Fibroblast of peridontal ligament (primary cell): Measurements from ENCODE around the gene ATP2B1.

Experiments
- DNase-seq: peaks from one replicate; pipeline ENCODE4 v3.0.0-alpha.2; 2010; ENCODE audit errors: extremely low read depth

Gene ATP2B1

DNA sequence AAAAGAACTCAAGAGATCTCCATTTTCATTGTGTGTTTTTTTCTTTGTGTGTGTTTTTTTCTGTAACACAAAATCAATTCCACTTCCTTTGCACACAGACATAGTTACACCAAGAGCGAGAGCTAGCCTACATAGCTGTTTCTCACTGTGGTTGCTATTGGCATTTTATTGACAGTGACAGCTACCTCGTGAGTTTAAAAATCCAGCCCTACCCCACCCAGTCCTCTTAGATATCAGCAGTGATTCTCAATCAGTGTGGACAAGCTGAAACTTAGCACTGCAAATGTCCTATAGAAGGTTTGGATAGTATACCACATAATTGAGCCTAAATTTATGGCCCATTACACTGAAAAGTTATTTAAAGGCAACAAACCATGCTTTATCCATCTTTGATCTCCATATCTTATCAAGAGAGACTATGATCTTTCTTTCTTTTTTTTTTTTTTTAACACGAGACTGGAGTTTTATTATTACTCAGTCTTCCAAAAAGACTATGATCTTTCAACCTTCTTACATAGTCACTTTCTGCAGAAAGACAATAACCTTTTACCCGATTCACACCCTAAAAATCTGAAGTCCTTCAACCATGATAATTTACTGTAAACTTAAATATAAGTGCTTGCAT, 46.8 kb downstream of the ATP2B1 start:
- DNase-seq, result no peak

DNA sequence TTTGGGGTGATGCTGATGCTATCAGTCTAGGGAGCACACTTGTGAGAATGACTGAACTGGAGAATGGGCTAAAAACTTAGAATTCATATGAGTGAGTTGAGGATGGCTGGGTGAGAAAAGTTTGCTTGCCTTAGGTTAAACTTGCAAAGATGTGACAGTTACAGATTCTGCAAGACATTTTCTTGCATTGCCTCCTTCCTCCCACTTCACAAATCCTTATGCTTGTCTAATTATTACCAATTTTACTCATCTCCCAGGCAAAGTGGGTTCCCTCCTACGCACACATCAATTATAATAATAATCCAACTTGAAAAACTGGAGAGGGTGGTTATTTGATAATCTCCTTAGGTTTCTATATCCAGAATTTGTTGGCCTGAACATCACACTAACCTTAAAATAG, 50.9 kb downstream of the ATP2B1 start:
- no peak for DNase-seq

DNA sequence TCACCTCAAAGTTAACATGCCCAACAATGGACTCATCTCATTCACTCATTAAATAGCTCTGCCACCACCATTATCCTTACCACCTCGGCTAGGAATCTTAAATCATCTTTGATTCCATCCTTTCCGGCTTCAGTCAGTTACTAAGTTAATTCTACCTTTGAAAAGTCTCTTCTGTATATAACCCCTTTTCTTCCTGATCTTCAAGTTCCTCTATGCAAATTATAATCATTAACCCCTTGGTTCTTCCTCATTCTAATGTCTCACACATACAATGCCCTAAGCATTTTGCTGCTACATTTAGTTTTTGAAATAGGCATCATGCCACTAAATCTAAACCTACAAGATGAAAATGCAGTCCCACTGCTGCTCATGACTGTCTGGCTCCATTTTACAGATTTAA, 51.6 kb downstream of the ATP2B1 start:
- DNase-seq, result no peak

DNA sequence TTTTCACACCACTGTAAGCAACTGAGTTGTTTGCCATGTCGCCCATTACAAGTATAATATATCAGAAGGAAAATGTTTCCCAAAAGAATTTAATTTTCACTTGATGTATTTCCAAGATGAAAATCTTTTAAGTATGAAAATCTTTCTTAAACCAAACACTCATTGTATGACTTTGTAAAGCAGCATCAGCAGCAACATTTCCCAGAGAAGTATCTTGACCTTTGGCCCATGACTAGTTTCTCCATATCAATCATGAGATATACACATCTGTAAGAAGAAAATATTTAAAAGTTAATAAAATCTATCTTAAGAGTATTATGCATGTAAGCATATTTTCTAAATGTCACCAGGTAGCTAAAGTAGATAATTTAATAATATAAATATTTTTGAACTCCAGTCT, 52.8 kb downstream of the ATP2B1 start:
- DNase-seq, result no peak

DNA sequence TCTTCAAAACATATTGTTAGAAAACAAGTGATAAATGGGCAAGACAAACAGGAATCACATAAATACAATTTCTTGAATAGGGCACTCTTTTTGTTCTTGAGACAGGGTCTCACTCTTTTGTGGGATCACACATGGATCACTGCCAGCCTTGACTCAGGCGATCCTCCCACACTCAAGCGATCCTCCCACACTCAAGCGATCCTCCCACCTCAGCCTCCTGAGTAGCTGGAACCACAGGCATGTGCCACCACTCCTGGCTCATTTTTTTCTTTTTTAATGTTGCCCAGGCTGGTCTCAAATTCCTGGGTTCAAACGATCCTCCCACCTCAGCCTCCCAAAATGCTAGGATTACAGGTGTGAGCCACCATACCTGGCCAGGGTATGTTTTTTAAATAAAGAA, 57.4 kb downstream of the ATP2B1 start:
- DNase-seq, result no peak

DNA sequence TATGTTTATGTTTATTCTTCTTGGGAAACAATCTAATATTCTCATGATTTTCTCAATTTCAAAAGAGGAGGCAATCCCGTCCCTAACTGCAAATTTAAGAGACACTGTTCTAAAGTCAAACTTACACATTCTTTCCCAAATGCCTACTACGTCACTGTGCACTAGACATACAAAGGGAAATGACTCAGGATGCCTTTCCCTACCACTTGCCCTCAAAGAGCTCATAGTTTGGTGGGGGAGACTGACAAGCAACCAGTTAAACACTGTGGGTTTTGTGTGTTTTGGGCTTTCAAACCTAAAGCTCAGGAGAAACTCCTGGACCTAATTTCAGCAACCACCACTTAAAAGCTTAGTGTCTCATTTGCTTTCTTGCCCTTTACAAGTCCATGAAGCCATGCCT, 58.4 kb downstream of the ATP2B1 start:
- no peak for DNase-seq

DNA sequence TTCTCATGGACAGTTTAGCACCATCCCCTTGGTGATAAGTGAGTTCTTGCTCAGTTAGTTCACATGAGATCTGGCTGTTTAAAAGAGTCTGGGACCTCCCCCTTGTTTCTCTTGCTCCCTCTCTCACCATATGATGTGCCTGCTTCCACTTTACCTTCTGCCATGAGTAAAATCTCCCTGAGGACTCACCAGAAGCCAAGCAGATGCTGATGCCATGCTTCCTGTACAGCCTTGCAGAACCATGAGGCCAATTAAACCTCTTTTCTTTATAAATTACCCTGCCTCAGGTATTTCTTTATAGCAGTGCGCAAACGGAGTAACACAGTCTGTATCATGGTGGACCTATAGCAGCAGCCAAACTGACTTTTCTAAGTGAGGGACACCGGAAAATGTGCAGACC, 58.8 kb downstream of the ATP2B1 start:
- no peak for DNase-seq

DNA sequence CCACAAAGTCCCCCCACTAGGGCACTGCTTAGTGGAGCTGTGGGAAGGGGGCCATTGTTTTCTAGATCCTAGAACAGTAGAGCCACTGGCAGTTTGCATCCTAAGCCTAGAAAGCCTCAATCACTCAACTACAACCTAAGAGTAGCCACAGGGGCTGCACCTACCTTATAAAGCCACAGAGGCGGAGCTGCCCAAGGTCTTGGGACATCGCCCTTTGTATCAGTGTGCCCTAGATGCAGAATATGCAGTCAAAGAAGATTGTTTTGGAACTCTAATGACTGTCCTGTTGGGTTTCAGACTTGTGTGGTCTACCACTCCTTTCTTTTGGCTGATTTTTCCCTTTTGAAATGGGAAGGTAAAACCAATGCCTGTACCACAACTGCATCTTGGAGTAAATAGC, 59.5 kb downstream of the ATP2B1 start:
- DNase-seq, result no peak

DNA sequence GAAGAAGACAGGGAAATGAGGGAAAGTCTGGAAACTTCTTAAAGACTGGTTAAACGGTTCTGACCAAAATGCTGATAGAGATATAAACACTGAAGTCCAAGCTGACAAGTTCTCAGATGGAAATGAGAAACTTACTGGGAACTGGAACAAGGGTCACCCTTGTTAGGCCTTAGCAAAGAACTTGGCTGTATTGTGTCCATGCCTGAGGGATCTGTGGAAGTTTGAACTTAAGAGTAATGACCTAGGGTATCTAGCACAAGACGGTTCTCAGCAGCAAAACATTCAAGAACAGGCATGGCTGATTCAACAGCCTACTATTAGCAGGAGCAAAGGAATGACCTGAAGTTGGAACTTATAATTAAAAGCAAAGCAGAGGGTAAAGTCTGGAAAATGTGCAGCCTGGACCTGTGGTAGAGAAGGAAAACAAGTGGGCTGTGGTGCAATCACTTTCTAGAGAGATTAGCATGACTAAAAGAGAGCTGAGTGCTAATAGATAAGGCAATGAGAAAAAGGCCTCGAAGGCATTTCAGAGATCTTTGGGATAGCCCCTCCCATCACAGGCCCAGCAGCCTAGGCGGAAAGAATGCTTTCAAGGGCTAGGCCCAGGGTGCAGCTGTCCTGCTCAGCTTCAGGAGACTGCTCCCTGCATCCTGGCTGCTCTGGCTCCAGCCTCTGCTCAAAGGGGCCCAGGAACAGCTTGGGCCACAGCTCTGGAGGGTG, 60.3 kb downstream of the ATP2B1 start:
- DNase-seq, result no peak

DNA sequence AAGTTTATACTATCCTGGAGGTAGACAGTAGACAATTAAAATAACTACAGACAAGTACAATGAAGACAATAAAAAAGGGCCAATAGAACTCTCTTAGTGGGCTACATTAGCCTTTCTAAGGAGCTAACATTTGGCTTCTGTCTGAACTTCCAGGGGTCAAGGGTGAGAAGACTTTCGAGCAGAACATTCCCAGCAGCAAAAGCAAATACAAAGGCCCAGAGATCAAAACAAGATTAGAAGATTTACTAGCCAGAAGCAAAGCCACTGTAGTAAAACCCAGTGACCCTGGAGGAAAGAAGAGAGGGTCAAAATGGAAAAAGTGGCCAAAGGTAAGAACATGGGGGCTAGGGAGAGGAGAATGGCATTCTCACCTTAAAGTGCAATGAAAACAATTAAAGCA, 63.2 kb downstream of the ATP2B1 start:
- no peak for DNase-seq

DNA sequence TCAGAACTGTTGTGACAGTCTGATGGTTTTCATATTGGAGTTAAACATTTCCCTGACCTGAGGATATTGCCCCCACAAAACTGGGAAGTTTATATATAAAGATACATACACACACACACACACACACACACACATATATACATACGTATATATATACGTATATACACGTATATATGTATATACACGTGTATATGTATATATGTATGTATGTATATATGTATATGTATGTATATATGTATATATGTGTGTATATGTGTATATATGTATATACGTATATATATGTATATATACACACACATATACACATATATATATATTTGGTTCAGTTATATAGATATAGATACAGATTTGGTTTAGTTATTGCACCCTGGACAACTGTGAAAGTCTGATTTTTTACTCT, 65.7 kb downstream of the ATP2B1 start:
- DNase-seq, result no peak

DNA sequence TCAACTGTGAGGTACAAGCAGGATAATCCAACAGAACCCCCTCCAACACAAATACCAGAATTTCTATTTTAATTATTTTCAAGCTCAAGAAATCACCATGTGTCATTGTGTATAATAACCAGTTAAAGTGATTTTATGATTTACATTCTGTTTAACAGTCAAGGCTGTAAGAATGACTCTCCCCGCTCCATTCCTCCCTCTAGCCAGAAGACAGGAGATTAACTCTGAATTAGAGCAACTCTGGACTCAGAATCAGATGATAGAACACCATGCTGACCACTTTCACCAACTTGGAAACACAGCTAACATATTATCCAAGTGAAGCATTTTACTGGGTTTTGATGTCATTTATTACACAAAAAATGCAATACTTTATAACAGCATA, 71.9 kb downstream of the ATP2B1 start:
- peak; percentile 19 for DNase-seq

DNA sequence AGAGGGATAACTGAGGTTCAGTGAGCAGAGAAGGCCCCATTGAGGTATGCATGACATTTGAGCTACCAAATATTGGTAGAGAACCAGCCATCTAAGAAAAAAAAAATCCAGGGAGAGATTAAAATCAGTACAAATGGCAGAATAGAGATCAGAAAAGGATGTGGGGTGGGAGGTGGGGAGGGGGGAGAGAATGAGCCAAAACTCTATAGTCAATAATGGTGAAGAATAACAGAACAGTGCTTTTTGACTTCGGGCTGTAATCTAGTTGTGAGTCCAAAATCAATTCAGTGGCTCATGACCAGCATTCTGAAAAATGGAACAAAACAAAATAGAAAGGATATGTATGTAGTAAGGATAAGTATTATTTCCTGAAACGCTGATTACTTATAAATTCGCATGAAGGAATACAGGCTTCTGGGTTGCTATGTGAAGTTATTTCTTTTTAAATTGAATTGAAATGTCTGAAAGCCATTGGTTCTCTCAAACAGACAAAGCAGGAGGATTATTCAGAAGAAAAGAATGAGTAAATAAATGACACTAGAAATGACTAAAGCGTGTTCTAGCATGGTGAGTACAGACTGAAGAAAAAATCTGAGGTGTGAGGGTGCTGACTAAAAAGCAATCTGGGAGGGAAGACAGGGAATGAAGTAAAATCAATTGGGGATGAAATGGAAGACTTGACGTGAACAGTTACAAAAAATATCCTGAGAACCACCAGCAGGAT, 72.4 kb downstream of the ATP2B1 start:
- DNase-seq, result peak; percentile 39

DNA sequence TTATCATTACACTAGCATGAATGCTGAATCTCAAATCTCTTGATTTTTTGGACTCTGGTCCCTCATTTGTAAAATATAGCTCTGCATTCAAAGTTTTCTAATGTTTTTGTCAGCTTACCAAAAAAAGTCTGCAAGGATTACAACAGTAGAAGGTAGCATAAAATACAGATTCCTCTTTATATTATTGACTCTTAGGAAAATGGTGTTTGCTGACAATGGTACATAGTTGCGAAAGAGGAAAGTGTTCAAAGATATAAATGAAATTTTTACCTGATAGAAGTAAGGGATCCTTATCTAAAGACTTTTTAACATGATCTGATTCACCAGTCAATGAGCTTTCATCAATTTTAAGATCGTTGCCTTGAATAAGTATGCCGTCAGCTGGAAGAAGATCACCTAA, 74.1 kb downstream of the ATP2B1 start:
- no peak for DNase-seq

DNA sequence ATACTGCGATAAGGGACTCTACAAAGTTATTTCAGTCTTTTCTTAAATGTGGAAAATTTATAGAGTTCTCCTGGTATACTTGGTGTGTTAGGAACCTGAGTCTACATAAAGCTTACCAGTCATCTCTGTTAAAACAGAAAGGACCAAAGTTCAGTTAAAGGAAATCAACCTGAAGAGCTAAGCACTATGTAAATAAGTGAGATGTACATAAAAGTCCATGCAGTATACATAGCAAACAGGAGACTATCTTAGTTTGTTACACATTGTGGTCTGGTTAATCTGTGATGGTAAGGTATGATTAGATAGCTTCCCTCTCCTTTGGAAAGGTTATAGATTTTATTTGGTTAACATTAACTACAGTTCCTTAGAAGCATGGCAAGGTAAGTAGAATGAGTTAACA, 75.9 kb downstream of the ATP2B1 start:
- DNase-seq, result no peak

DNA sequence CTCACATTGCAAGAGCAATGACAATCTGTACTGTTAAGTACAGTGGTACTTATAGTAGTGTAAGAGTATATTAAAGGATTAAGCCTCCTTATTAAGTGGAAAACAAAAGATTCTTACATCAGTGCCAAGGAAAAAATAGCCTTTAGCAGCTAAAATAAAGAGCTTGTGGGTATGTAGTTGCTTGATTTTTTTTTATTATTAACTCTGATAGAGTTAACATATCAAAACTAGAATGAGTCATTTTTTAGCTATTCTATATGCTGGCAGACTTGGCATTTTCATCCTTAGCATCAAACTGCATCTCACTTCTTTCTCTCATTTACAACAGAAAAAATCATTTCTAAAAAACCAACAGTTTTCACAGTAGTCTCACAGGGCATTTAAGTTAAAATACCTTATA, 86.5 kb downstream of the ATP2B1 start:
- DNase-seq, result no peak

DNA sequence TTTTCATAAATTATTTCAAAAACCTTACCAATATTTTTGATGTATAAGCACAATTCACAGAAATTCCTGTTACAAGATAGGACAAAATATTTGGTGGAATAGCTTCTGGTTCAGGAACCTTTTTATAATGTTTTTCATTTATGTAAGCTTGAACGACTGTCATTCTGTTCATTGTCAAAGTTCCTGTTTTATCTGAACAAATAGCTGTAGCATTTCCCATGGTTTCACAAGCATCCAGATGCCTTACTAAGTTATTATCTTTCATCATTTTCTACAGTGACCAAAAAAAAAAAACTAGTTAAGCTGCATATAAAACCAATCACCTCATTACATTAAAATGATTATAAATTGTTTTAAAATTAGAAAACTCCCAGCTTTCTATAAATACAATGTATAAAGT, 87.1 kb downstream of the ATP2B1 start:
- DNase-seq, result no peak

DNA sequence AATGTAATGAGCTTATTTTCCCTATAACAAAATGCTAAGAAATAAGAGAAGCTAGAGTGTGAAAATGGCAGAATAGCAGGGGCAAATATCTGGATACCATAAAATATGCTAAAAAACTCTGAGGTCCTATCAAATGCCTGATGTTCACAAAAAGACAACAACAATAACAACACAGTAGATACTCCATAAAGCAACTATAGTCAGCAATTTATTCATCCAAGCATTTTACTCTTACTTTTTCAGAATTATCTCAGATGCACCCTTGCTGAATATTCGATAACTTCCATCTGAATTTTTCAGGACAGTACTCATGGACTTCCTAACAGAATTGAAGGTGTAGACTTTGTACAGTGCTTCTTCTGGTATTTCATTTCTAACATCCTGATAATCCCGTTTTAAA, 88.9 kb downstream of the ATP2B1 start:
- DNase-seq, result no peak

DNA sequence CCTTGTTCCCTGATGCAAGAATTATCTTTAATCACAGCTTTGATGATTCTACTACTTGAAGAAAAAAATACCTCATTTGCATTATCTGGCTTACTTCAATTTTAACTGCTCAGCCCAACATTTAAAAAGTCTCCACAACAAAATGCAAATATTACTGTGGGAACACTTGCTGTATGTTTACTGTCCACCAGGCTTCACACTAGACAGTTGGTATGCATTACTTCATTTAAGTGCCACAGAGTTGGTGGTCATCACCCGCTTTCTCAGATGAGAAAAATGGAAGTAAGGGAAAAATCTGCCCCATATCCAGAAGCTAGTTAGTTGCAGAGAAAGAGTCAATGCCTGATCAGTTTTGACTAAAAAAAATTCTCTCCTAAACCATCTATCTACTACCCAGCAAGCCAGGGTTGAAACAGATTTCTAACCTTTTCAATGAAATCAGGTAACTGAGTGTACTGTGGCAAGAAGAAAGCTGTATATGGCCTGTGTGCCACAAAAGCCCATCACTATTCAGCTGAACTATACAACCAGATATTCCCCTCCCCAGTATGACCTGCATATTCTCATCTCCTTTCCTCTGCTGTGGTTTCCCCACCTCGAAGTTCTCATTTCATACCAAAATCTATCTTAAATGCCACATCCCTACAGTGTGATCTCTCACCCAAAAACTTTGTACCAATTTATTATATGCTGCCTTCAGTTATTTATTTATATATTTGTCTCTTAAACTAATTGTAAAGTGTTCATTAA, 90.3 kb downstream of the ATP2B1 start:
- no peak for DNase-seq

DNA sequence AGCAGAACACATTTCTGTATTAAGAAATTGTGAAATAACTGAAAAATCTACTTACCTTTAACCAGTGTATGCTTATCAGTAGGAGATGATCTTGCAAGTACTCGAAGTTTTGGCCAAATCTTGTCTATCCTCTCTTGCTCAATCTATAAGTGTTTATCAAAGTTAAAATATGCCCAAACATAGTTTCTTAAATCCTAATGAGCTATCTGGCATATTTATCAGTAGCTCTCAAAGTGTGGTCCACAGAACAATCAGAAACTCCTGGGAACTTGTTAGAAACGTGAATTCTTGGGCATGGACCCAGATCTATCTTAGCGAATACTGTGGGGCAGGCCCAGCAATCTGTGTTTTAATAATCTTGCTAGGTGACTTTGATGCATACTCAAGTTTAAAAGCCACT, 98.3 kb downstream of the ATP2B1 start:
- no peak for DNase-seq

DNA sequence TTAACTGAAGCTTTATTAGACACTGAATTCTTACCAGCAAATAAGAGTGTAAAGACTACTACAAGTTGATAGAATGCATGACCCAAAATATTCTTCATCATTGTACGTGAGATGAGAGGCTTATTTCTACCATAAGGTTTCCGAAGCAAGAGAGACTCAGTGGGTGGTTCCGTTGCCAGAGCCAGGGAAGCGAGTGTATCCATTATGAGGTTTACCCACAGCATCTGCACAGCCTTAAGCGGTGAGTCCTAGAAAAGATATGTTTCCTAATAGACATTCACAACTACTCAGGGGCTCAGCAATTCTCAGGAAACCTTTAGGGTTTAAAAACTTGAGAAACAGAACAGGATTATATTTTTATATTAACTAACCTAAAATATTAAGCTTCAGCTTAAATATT, 105.0 kb downstream of the ATP2B1 start:
- no peak for DNase-seq

DNA sequence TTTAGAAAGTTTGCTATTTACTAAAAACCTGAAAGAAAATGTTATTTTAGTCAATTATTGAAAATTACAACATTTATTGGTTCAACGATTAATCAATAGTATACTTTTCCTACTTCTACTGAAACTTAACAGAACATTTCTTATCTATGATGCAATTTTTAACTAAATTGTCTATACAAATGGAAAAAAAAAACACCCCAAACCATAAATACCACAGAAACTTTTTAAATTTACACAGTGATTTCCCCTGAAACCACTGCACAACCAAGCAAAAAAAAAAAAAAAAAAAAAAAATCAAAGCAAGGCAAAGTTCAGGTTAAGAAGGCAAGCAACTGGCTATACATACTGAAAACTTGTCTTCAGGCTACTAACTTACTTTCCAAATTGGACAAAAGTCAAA, 110.9 kb downstream of the ATP2B1 start:
- DNase-seq, result no peak

DNA sequence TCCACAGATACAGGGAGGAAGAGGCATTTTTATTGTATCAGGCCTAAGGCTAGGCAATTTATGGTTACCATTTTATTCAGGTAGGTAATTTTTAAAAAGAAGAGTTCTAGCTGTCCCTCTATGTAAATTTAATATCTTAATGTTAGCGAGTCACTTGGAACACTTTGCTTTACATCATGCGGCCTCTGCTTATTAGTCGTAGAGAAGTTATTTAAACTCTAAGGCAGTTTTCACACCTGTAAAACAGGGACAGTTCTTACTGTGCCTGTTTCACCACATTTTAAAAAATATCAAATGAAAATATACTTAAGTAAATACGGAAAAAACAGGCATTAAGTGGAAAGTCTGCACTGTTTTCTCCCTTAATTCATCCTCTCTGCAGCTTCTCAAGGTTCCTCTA, 111.4 kb downstream of the ATP2B1 start:
- no peak for DNase-seq
